Sigmoid colon (tissue), 7 donors: ENCODE data around the gene MOB2. TPM values are rescaled to one million over a fixed set of nuclear protein-coding genes. Genes with fewer than 3 reads are reported as not detected.

ENCODE experiments used
- DNase-seq: peaks from one replicate; pipeline ENCODE4 v3.0.0-alpha.2; 2019
- H3K27ac ChIP-seq, 4 donors: fragments of 200-600 bp; sonication (generic); one replicate each; pipeline ENCODE4 v1.5.1; 2016 to 2019; ENCODE audit warnings: mild to moderate bottlenecking in 1 of 4
- H3K27me3 ChIP-seq, 3 donors: fragments of 200-600 bp; sonication (generic); one replicate each; pipeline ENCODE4 v1.5.1; 2019; ENCODE audit warnings: mild to moderate bottlenecking in 1 of 3
- H3K36me3 ChIP-seq, 4 donors: fragments of 200-600 bp; sonication (generic); one replicate each; pipeline ENCODE4 v1.5.1; 2016 to 2019
- H3K4me1 ChIP-seq, 4 donors: fragments of 200-600 bp; sonication (generic); one replicate each; pipeline ENCODE4 v1.5.1; 2017 to 2019
- H3K4me3 ChIP-seq, 4 donors: fragments of 200-600 bp; sonication (generic); one replicate each; pipeline ENCODE4 v1.5.1; 2017 to 2019; ENCODE audit warnings: mild to moderate bottlenecking in 2 of 4, moderate library complexity in 1 of 4
- H3K9me3 ChIP-seq, 4 donors: fragments of 200-600 bp in 3 of 4; sonication (generic) in 3 of 4; one replicate each; pipeline versions ENCODE4 v1.5.1 to v1.6.1; 2013 to 2019
- CTCF ChIP-seq, 4 experiments: fragments of 450-650 bp in 3 of 4; fragments of 200-600 bp in 1 of 4; IDR thresholded peaks; one replicate each; pipeline ENCODE4 v1.5.1; 2016 to 2019; ENCODE audit warnings: antibody characterized with exemption in 4 of 4, mild to moderate bottlenecking in 3 of 4, moderate library complexity in 2 of 4
- EP300 ChIP-seq, 4 donors: sonication (generic); formaldehyde crosslinking; IDR thresholded peaks; one replicate each; pipeline ENCODE4 v1.6.1; 2017; ENCODE audit warnings: antibody characterized with exemption in 4 of 4
- POLR2A ChIP-seq, 2 donors: fragments of 450-650 bp; IDR thresholded peaks; one replicate each; pipeline ENCODE4 v1.6.1; 2016; ENCODE audit warnings: antibody characterized with exemption in 2 of 2, mild to moderate bottlenecking in 2 of 2, moderate library complexity in 2 of 2
- POLR2AphosphoS5 ChIP-seq, 4 donors: sonication (generic); formaldehyde crosslinking; IDR thresholded peaks; one replicate each; pipeline ENCODE4 v1.6.1; 2017; ENCODE audit warnings: antibody characterized with exemption in 4 of 4
- WGBS, 2 donors: extraction: QIAGEN DNeasy Blood & Tissue Kit; methylation state at CpG; one replicate each; pipeline ENCODE4 v1.1.7; 2013; 5-methylcytosine and 5-hydroxymethylcytosine counted together
- intact Hi-C: fragments of 100-400 bp; cut with DNase I; formaldehyde crosslinking; loops from one replicate; pipeline ENCODE4 v1.15.1; 2023
- polyA plus RNA-seq, 3 donors: library from polyadenylated mRNA; stranded (reverse); fragments of 200-250 nt; gene quantifications; one replicate each; pipeline ENCODE4 v1.2.3, GENCODE V29; 2013
- total RNA-seq, 4 donors: library from RNA; depleted of rRNA; stranded (reverse); fragments of >200 nt; gene quantifications; one replicate each; pipeline ENCODE4 v1.1.0, GENCODE V29; 2016
- donor health status: healthy with polysubstance abuse.
- donor health status: Bipolar disorder and iron deficiency.
- donor health status: healthy.

MOB2 gene
- total and polyA plus RNA-seq, 7 donors, result 46.2 to 88.9 (median 68.6) TPM

DNA sequence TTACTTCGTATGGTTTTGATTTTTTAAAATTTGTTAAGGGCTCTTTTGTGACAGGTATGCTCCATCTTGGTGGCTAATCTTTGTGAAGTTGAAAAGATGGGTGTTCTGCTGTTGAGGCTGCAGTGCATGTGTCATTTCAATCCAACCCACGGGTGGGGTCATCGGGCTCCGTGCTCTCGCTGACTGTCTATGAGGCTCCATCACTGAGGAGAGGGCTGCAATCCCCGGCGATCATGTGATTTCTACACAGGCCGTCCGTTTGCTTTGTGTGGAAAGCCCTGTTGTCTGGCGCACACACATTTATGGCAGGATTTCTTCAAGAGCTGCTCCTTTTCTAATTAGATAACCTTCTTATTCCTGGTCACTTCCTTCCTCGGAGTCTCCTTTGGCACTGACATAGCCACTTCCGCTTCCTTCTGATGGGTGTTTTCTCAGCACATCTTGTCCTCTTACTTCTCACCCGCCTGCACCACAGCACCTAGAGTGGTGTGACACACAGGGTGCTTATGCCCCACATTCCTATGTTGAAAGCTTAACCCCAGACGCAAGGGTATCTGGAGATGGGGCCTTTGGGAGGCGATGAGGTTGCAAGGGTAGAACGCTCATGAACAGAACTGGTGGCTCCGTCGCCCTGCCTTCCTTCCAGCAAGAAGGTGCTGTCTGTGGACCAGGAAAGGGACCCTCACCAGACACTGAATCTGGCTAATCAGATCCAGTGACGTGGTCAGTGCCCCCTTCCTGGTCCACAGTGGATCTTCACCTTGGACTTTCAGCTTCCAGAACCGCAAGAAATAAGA, 9.4 kb downstream of the MOB2 start:
- Histone ChIP-seq H3K9me3 (no peaks in the 10 kb centered on the region), H3K27me3 (no peaks in the 10 kb centered on the region), H3K27ac (peak overlapping the region in 3 of 4 donors; percentile 10 to 96 (median 93)), H3K36me3 (peaks cover 25 to 85% (median 59%) of the 10 kb centered on the region in 4 donors), H3K4me1 (peaks cover 0 to 48% (median 39%) of the 10 kb centered on the region in 4 donors), H3K4me3 (no peak overlapping the region)
- TF ChIP-seq POLR2AphosphoS5 (IDR thresholded peaks at IDR 0.05) (peak in 1 of 4 donors; percentile 10), EP300 (IDR thresholded peaks at IDR 0.05) (no peak)
- intact Hi-C loops, result no loop called here
- DNase-seq, result peak; percentile 54
- 93 to 95% methylated on average over 20 of the region's 20 CpGs for WGBS, 2 donors

GRCh38 chr11:1475841-1476240, 10.7 kb downstream of the MOB2 start:
- Histone ChIP-seq H3K4me1 (peaks cover 0 to 35% (median 26%) of the 10 kb centered on the region in 4 donors), H3K36me3 (peaks cover 28 to 97% (median 69%) of the 10 kb centered on the region in 4 donors)
- TF ChIP-seq POLR2A (IDR thresholded peaks at IDR 0.05) (no peak), CTCF (IDR thresholded peaks at IDR 0.05) (no peak), EP300 (IDR thresholded peaks at IDR 0.05) (no peak), POLR2AphosphoS5 (IDR thresholded peaks at IDR 0.05) (no peak)

GRCh38 chr11:1473786-1474185, 12.8 kb downstream of the MOB2 start:
- no peaks in the 10 kb centered on the region for H3K27me3 ChIP-seq
- H3K9me3 ChIP-seq, result no peaks in the 10 kb centered on the region
- 95 to 96% methylated on average over 22 of the region's 22 CpGs for WGBS, 2 donors
- no peak for DNase-seq
- H3K4me1 ChIP-seq, result peaks cover 0 to 17% (median 9%) of the 10 kb centered on the region in 4 donors
- no peak for TF ChIP-seq POLR2A (IDR thresholded peaks at IDR 0.05)
- TF ChIP-seq POLR2AphosphoS5 (IDR thresholded peaks at IDR 0.05), result peak in 1 of 4 donors; percentile 12
- peak overlapping the region in 1 of 4 donors; percentile 21 for H3K27ac ChIP-seq
- no peak overlapping the region for H3K4me3 ChIP-seq
- peaks cover 43 to 99% (median 72%) of the 10 kb centered on the region in 4 donors for H3K36me3 ChIP-seq
- intact Hi-C loops, result no loop called here

More at GRCh38 chr11:1475841-1476240, 10.7 kb downstream of the MOB2 start:
- Histone ChIP-seq H3K27me3 (no peaks in the 10 kb centered on the region), H3K9me3 (no peaks in the 10 kb centered on the region), H3K27ac (no peak overlapping the region), H3K4me3 (no peak overlapping the region)
- peak; percentile 59 for DNase-seq
- WGBS, 2 donors, result 94 to 97% methylated on average over 12 of the region's 12 CpGs
- intact Hi-C loops, result no loop called here

DNA sequence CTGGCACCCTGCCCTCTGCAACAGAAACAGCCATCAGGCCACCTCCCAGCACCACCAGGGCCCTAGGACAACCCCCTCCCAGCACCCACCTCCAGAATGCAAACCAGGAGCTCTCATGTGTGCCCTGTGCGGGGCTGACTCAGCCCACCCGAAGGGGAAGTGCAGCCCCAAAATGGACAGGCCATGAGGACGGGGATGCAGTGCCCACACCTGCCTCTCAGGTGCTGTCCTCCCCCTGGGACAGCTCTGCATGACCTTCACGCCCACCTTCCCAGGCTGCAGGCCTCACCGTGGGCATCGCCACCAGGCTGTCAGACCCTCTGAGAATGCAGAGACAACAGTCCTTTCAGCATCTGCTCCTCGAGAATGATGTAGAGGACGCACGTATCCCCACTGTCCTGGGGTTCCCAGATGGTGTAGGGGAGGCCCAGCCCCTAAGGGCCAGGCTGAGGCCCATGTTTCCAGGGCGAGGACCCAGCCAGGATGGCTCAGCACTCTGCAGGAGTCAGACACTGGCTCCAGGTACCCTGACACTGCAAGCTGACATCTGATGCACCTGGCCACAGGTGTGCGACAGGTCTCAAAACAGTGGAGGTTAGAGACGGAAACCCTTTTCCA, 13.5 kb downstream of the MOB2 start:
- peaks cover 0 to 20% (median 11%) of the 10 kb centered on the region in 4 donors for H3K4me1 ChIP-seq
- H3K27ac ChIP-seq, result peak overlapping the region in 3 of 4 donors; percentile 21 to 38 (median 21)
- 94 to 96% methylated on average over 12 of the region's 12 CpGs for WGBS, 2 donors
- DNase-seq, result no peak
- H3K9me3 ChIP-seq, result no peaks in the 10 kb centered on the region
- H3K4me3 ChIP-seq, result no peak overlapping the region
- H3K36me3 ChIP-seq, result peaks cover 42 to 99% (median 71%) of the 10 kb centered on the region in 4 donors
- no peaks in the 10 kb centered on the region for H3K27me3 ChIP-seq
- intact Hi-C loops, result no loop called here
- no peak for TF ChIP-seq EP300 (IDR thresholded peaks at IDR 0.05)

DNA sequence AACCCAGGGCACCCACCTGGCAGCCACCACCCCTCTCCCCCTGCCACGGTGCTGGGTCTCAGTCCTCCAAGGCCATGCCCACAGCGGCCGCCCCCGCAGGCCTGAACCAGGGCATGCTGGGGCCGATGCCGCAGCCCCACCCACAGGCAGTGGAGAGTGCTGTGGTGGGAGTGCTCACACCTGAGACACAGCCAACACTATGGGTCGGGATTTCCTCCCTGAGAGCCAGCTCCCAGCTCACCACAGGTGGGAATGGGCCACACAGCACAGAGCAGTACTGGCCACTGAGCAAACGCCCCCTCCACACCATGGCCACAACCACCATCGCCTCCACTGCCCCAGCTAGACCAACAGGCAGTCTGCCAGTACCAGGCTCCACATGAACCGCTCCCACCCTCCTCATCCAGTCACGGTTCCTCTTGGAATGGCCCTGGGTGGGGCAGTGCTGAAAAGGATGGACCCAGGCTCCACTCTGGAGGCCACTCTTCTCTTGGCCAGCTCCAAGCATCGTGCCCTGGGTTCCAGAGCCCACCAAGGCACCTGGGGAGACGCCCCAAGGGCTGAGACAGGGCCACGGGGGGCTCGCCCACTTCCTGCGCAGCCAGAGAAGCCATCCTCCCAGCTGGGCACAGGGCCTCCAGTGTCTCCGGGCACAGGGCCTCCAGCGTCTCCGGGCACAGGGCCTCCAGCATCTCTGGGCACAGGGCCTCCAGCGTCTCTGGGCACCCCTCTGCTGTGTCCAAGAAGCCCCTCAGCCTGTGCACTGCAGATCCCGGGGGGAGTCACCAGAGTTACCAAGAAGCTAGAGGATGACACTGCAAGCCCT, 14.2 kb downstream of the MOB2 start:
- peak; percentile 65 for DNase-seq
- no peak overlapping the region for H3K4me3 ChIP-seq
- peak overlapping the region in 3 of 4 donors; percentile 21 to 38 (median 22) for H3K27ac ChIP-seq
- TF ChIP-seq POLR2AphosphoS5 (IDR thresholded peaks at IDR 0.05) (no peak), POLR2A (IDR thresholded peaks at IDR 0.05) (no peak), EP300 (IDR thresholded peaks at IDR 0.05) (no peak), CTCF (IDR thresholded peaks at IDR 0.05) (no peak)
- peaks cover 40 to 94% (median 67%) of the 10 kb centered on the region in 4 donors for H3K36me3 ChIP-seq
- H3K4me1 ChIP-seq, result peaks cover 0 to 24% (median 15%) of the 10 kb centered on the region in 4 donors
- H3K9me3 ChIP-seq, result no peaks in the 10 kb centered on the region
- 91 to 95% methylated on average over 21 of the region's 21 CpGs for WGBS, 2 donors
- H3K27me3 ChIP-seq, result no peaks in the 10 kb centered on the region
- intact Hi-C loops, result no loop called here
